Skin epidermis (tissue), 12 donors: ENCODE data around the gene NPC2.
"Not testable (repeated sequence)": the region's sequence is repeated elsewhere in the genome, so short reads cannot be mapped to it uniquely, and the experiment has no call there.

Experiments used
- H3K27ac ChIP-seq, 21 experiments: fragments of 200-600 bp; sonication (generic) in 11 of 21; one replicate each; pipeline ENCODE4 v1.5.0; 2020; ENCODE audit warnings: mild to moderate bottlenecking in 3 of 21, inconsistent platforms in 2 of 21, moderate library complexity in 2 of 21
- H3K4me3 ChIP-seq, 7 experiments: fragments of 200-600 bp; sonication (generic) in 2 of 7; one replicate each; pipeline ENCODE4 v1.5.0; 2020; ENCODE audit warnings: inconsistent platforms in 2 of 7, mild to moderate bottlenecking in 2 of 7, moderate library complexity in 1 of 7

Gene NPC2

GRCh38 chr14:74478996-74479635, 14.0 kb downstream of the NPC2 start:
- Histone ChIP-seq H3K4me3 (no peak overlapping the region), H3K27ac (no peak overlapping the region)

GRCh38 chr14:74476607-74477006, 16.5 kb downstream of the NPC2 start:
- no peak overlapping the region for H3K4me3 ChIP-seq

GRCh38 chr14:74476107-74476506, 17.0 kb downstream of the NPC2 start:
- H3K27ac ChIP-seq = peak overlapping the region in 6 of 21 experiments; percentile 0 to 54 (median 42)
- H3K4me3 ChIP-seq = no peak overlapping the region

More at GRCh38 chr14:74476607-74477006, 16.5 kb downstream of the NPC2 start:
- peak overlapping the region in 6 of 21 experiments; percentile 0 to 54 (median 42) for H3K27ac ChIP-seq

GRCh38 chr14:74475678-74476077, 17.4 kb downstream of the NPC2 start:
- H3K4me3 ChIP-seq = no peak overlapping the region
- peak overlapping the region in 5 of 21 experiments; percentile 18 to 54 (median 49) for H3K27ac ChIP-seq

GRCh38 chr14:74474376-74474775, 18.7 kb downstream of the NPC2 start:
- no peak overlapping the region for H3K4me3 ChIP-seq
- peak overlapping the region in 4 of 21 experiments; percentile 32 to 54 (median 40) for H3K27ac ChIP-seq

- H3K4me3 ChIP-seq = no peak overlapping the region
- no peak overlapping the region for H3K27ac ChIP-seq
Measured at GRCh38 chr14:74472601-74473000, 20.5 kb downstream of the NPC2 start.

GRCh38 chr14:74469548-74470518, 23.3 kb downstream of the NPC2 start:
- Histone ChIP-seq H3K4me3 (no peak overlapping the region), H3K27ac (peak overlapping the region in 6 of 21 experiments; percentile 15 to 59 (median 44))

- Histone ChIP-seq H3K4me3 (no peak overlapping the region), H3K27ac (no peak overlapping the region)
Measured at GRCh38 chr14:74468513-74468912, 24.6 kb downstream of the NPC2 start.

GRCh38 chr14:74465335-74465734, 27.8 kb downstream of the NPC2 start:
- no peak overlapping the region for H3K27ac ChIP-seq
- H3K4me3 ChIP-seq = no peak overlapping the region

DNA sequence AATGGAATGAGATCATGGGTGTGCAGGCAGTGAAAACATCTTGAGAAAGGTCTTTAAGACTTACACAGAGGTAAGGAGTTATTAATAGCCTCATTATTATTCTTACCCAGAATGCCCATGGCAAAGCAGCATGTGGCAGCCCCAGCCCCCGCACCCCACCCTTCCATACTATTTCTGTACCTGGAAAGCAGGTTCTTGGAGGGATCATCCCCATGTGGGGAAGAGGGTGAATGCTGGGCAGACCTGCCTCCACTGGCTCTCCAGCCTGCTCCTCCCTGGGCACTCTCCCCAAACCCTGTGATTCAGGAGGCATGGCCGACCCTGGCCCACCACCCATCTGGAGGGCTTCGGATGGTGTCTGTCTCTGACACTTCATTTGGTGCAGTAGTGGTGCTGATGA, 28.3 kb downstream of the NPC2 start:
- Histone ChIP-seq H3K27ac (no peak overlapping the region), H3K4me3 (no peak overlapping the region)

DNA sequence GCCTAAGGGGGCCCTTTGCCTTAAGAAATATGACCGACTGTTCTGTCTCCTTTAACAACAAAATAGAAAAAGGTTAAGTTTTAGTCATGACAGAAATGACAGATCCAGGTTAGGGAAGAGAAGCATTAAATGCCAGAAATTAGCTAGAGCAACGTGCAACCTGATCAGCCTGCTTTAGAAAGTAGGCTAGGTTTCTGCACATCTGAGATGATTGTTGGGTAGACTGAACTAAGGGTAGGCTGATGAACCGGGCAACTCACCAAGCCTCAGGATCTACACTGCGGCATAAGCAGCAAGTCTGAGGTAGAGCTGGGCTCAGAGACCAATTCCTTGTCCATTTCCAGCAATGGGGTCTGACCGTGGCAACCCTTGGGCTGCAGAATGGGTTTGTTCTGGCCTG, 29.4 kb downstream of the NPC2 start:
- Histone ChIP-seq H3K27ac (no peak overlapping the region), H3K4me3 (no peak overlapping the region)

DNA sequence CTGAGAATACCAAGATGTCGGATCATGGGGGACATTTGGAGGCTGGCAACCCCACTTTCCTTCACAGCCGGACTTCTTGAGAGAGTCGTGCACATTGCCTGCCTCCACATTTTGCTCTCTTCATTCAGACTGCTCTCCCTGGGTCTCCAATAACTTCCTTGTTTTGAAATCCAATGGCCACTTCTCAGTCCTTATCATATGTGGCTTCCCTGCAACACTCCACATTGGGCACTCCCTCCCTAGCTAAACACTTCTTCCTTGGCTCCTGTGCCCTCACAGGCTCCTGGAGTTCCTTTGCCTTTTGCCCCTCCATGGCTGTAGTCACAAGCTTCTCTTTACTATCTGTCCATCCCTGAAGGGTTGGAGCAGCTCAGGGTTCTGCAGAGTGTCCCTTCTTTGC, 30.1 kb downstream of the NPC2 start:
- Histone ChIP-seq H3K27ac (no peak overlapping the region), H3K4me3 (no peak overlapping the region)

GRCh38 chr14:74459976-74460375, 33.1 kb downstream of the NPC2 start:
- no peak overlapping the region for H3K4me3 ChIP-seq
- H3K27ac ChIP-seq = peak overlapping the region in 6 of 21 experiments; percentile 2 to 55 (median 29)

GRCh38 chr14:74459289-74459946, 33.7 kb downstream of the NPC2 start:
- Histone ChIP-seq H3K27ac (peak overlapping the region in 5 of 21 experiments; percentile 2 to 50 (median 28)), H3K4me3 (no peak overlapping the region)

DNA sequence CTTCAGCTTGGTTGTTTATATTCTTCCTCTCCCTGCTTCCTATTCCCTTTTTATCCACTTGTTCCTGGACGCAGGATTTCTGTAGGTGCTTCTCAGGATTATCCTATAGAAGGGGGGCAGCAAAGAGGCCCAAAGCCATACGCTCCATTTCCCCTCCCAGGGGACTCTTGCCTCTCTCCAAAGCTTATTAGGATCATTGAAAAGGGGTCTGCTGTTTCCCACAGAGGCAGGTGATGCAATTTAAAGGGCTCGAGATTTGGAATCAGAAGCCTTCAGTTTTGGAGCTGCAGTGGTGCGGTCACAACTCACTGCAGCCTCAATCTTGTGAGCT, 35.6 kb downstream of the NPC2 start:
- Histone ChIP-seq H3K4me3 (no peak overlapping the region), H3K27ac (no peak overlapping the region)

GRCh38 chr14:74456684-74457564, 36.2 kb downstream of the NPC2 start:
- no peak overlapping the region for H3K4me3 ChIP-seq
- H3K27ac ChIP-seq = no peak overlapping the region

DNA sequence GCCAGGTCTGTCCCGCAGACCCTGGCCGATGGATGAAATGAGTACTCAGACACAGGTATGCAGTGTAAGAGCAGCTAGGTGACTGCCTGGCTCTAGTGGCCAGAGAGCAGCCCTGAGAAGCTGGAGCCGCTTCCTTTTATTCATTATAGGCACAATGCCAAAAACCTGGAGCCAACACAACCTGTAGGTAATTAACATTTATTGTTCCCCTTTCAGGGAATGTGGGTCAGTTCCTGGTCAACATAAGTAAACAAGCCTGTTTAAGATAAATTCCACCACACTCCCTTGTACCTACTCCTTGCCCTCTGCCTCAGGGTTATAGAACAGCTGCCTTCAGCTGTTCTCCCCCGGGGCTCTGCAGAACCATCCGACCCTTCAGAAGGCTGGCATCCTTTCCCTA, 38.7 kb downstream of the NPC2 start:
- not testable (repeated sequence) for H3K27ac ChIP-seq, H3K4me3 ChIP-seq

DNA sequence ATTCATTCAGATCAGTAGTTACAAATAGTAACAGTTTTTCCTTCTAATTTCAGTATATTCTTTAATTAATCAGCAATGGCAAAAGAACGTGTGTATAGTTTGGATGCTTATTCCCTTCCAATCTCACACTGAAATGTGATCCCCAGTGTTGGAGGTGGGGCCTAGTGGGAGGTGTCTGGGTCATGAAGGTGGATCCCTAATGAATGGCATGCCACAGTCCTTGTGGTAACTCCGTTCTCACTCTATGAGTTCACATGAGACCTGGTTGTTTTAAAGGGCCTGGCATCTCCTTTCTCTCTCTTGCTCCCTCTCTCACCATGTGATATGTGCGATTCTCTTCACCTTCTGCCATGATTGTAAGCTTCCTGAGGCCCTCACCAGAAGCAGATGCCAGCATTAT, 48.2 kb downstream of the NPC2 start:
- no peak overlapping the region for H3K27ac ChIP-seq
- no peak overlapping the region for H3K4me3 ChIP-seq

GRCh38 chr14:74442757-74443156, 50.3 kb downstream of the NPC2 start:
- H3K27ac ChIP-seq = no peak overlapping the region
- H3K4me3 ChIP-seq = no peak overlapping the region

DNA sequence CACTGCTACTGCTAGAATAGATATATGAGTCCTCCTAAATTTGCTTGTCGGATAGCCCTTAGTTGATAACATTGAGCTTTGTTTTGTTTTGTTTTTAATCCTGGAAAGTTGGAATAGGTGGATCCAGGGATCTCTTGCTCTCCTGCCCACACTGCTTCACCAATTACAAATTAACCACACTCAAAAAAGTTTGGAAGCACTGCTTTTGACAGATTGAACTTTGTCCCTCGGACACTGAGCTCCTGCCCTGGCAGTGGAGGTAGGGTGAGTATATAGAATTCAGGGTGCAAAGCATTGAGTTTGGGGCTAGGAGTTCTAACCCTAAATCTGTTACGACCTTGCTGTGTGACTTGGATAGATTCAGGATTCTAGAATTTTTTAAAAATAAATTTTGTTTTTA, 52.0 kb downstream of the NPC2 start:
- Histone ChIP-seq H3K4me3 (no peak overlapping the region), H3K27ac (no peak overlapping the region)
